ENCODE results near the gene BABAM2.

Gene BABAM2

GRCh38 chr2:27976308-27976707 lies 85.8 kb downstream of the BABAM2 start:
- H3K27ac ChIP-seq (ENCODE audit: extremely low read depth, low read depth, low read length), result no peak overlapping the region
- ChIA-PET POLR2A (no interaction called here), CTCF (interaction anchor here (0.6 to 1.0 kb wide), 2 partner anchors 26 to 189 kb away, joined by 3 read pairs; no protein-coding TSS in a partner anchor)
- H3K4me1 ChIP-seq (ENCODE audit: control insufficient read depth, insufficient read depth, low read length), result no peaks in the 10 kb centered on the region; the same call in 1 of the 2 replicates
- TF ChIP-seq ZNF24 (tag by site-specific recombination; IDR thresholded peaks at IDR 0.05) (no peak), OVOL3 (tag by site-specific recombination; IDR thresholded peaks at IDR 0.05) (no peak), ZNF311 (tag by site-specific recombination; IDR thresholded peaks at IDR 0.05; ENCODE audit: borderline replicate concordance) (no peak), ZNF140 (tag by site-specific recombination; IDR thresholded peaks at IDR 0.05) (no peak), ZBTB17 (tag by site-specific recombination; IDR thresholded peaks at IDR 0.05) (no peak), ZNF670 (tag by site-specific recombination; IDR thresholded peaks at IDR 0.05; ENCODE audit: low read depth) (no peak), HIC1 (tag by site-specific recombination; IDR thresholded peaks at IDR 0.05) (no peak), ZFHX2 (tag by site-specific recombination; conservative IDR thresholded peaks at IDR 0.05) (no peak), GLI2 (tag by site-specific recombination; IDR thresholded peaks at IDR 0.05; ENCODE audit: borderline replicate concordance, low read depth) (no peak), TCF7L2 (IDR thresholded peaks at IDR 0.05; ENCODE audit: borderline replicate concordance, low read depth, low read length) (no peak), ZNF416 (tag by site-specific recombination; IDR thresholded peaks at IDR 0.05) (no peak), ZNF560 (tag by site-specific recombination; IDR thresholded peaks at IDR 0.05; ENCODE audit: borderline replicate concordance) (no peak), ZNF768 (tag by site-specific recombination; IDR thresholded peaks at IDR 0.05) (no peak), ZNF121 (tag by site-specific recombination; IDR thresholded peaks at IDR 0.05) (no peak)
- H3K36me3 ChIP-seq (ENCODE audit: control insufficient read depth in 2 of 2, insufficient read depth in 1 of 2, low read length in 2 of 2), result no peaks in the 10 kb centered on the region
- H3K4me3 ChIP-seq (ENCODE audit: low read depth, low read length), result no peak overlapping the region
- H3K9me3 ChIP-seq (ENCODE audit: control insufficient read depth, insufficient read depth, low read depth, low read length), result no peaks in the 10 kb centered on the region

DNA sequence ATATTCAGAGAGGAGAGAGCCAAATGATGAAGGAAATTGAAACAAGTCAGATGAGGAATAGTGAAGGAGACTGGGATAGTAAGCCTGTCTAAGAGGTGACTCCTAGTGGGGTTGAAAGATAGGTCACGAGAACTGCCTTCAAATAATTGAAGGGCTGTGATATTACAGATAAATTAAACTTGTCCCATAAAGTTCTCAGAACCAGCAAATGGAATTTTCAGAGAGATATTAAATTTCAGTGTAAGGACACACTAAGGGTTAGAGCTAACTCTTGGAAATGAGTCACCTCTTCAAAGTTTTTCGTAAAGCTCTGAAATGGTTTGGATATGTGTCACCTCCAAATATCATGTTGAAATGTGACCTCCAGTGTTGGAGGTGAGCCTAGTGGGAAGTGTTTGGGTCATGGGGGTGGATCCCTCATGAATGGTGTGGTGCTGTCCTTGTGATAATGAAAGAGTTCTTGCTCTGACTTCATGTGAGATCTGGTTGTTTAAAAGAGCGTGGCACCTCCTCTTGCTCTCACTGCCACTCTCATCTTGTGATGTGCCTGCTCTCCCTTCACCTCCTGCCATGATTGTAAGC lies 87.3 kb downstream of the BABAM2 start:
- ChIA-PET POLR2A (no interaction called here), CTCF (interaction anchor here (0.6 kb wide), 1 partner anchor 9 kb away, joined by 3 read pairs; no protein-coding TSS in a partner anchor)
- TF ChIP-seq ZNF610 (tag by site-specific recombination; IDR thresholded peaks at IDR 0.05; ENCODE audit: borderline replicate concordance) (no peak), OSR2 (tag by site-specific recombination; IDR thresholded peaks at IDR 0.05) (no peak), ZNF37A (tag by site-specific recombination; IDR thresholded peaks at IDR 0.05) (no peak), ZBTB6 (tag by site-specific recombination; IDR thresholded peaks at IDR 0.05) (no peak), ZNF324 (tag by site-specific recombination; IDR thresholded peaks at IDR 0.05) (no peak), ZBTB17 (tag by site-specific recombination; IDR thresholded peaks at IDR 0.05) (no peak), ZNF549 (tag by site-specific recombination; IDR thresholded peaks at IDR 0.05) (no peak), SETDB1 (IDR thresholded peaks at IDR 0.05; ENCODE audit: insufficient read length, low read length) (no peak), MEIS1 (CRISPR knock-in tag; IDR thresholded peaks at IDR 0.05; ENCODE audit: borderline replicate concordance) (no peak), ZNF785 (tag by site-specific recombination; IDR thresholded peaks at IDR 0.05) (no peak)
- TF ChIP-seq, protein P1, sequence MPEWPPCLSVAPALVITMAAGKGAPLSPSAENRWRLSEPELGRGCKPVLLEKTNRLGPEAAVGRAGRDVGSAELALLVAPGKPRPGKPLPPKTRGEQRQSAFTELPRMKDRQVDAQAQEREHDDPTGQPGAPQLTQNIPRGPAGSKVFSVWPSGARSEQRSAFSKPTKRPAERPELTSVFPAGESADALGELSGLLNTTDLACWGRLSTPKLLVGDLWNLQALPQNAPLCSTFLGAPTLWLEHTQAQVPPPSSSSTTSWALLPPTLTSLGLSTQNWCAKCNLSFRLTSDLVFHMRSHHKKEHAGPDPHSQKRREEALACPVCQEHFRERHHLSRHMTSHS (tag by site-specific recombination; IDR thresholded peaks at IDR 0.05), result no peak
- TF ChIP-seq, protein P2, sequence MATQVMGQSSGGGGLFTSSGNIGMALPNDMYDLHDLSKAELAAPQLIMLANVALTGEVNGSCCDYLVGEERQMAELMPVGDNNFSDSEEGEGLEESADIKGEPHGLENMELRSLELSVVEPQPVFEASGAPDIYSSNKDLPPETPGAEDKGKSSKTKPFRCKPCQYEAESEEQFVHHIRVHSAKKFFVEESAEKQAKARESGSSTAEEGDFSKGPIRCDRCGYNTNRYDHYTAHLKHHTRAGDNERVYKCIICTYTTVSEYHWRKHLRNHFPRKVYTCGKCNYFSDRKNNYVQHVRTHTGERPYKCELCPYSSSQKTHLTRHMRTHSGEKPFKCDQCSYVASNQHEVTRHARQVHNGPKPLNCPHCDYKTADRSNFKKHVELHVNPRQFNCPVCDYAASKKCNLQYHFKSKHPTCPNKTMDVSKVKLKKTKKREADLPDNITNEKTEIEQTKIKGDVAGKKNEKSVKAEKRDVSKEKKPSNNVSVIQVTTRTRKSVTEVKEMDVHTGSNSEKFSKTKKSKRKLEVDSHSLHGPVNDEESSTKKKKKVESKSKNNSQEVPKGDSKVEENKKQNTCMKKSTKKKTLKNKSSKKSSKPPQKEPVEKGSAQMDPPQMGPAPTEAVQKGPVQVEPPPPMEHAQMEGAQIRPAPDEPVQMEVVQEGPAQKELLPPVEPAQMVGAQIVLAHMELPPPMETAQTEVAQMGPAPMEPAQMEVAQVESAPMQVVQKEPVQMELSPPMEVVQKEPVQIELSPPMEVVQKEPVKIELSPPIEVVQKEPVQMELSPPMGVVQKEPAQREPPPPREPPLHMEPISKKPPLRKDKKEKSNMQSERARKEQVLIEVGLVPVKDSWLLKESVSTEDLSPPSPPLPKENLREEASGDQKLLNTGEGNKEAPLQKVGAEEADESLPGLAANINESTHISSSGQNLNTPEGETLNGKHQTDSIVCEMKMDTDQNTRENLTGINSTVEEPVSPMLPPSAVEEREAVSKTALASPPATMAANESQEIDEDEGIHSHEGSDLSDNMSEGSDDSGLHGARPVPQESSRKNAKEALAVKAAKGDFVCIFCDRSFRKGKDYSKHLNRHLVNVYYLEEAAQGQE (tag by site-specific recombination; IDR thresholded peaks at IDR 0.05), result no peak
- TF ChIP-seq, protein P3, sequence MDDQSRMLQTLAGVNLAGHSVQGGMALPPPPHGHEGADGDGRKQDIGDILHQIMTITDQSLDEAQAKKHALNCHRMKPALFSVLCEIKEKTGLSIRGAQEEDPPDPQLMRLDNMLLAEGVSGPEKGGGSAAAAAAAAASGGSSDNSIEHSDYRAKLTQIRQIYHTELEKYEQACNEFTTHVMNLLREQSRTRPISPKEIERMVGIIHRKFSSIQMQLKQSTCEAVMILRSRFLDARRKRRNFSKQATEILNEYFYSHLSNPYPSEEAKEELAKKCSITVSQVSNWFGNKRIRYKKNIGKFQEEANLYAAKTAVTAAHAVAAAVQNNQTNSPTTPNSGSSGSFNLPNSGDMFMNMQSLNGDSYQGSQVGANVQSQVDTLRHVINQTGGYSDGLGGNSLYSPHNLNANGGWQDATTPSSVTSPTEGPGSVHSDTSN (CRISPR knock-in tag; IDR thresholded peaks at IDR 0.05), result no peak

More for the DNA sequence above, 87.3 kb downstream of the BABAM2 start:
- Histone ChIP-seq H3K27ac (ENCODE audit: extremely low read depth, low read depth, low read length) (no peak overlapping the region), H3K9me3 (ENCODE audit: control insufficient read depth, insufficient read depth, low read depth, low read length) (no peaks in the 10 kb centered on the region), H3K4me1 (ENCODE audit: control insufficient read depth, insufficient read depth, low read length) (no peaks in the 10 kb centered on the region; the same call in 1 of the 2 replicates), H3K36me3 (ENCODE audit: control insufficient read depth in 2 of 2, insufficient read depth in 1 of 2, low read length in 2 of 2) (no peaks in the 10 kb centered on the region), H3K4me3 (ENCODE audit: low read depth, low read length) (no peak overlapping the region)
